SK-MEL-5 (cell line): ENCODE results near the gene INAFM1. TPM values are rescaled to one million over a fixed set of nuclear protein-coding genes. Genes with fewer than 3 reads are reported as not detected.
A peak's percentile ranks its signal among the peaks of the same experiment; 100 is the strongest.
"Not testable (repeated sequence)": the region's sequence is repeated elsewhere in the genome, so short reads cannot be mapped to it uniquely, and the experiment has no call there.

ENCODE experiments used
- DNase-seq: peaks from one replicate; pipeline ENCODE4 v3.0.0-alpha.2; 2016; ENCODE audit warnings: low read depth, low spot score
- in situ Hi-C: cut with HindIII; loops from 2 replicates; pipeline ENCODE4 v1.10.0; 2016; ENCODE audit warnings: low sequenced_read_pairs, high pct_unique_total_duplicates, low pct_unique_long_range_greater_than_20kb
- total RNA-seq: library from RNA; depleted of rRNA; stranded (reverse); fragments of >200 nt; shearing (Covaris generic); gene quantifications from 2 replicates; pipeline ENCODE4 v1.2.3, GENCODE V29; 2014

INAFM1 gene
- total RNA-seq, 1 experiment from 2014 or later = 0.69 TPM

- DNase-seq = peak; percentile 47
- in situ Hi-C loops = no loop called here
These were observed 34.9 kb upstream of the INAFM1 start for GRCh38 chr19:47239610-47240296.

GRCh38 chr19:47240556-47240955 lies 34.1 kb upstream of the INAFM1 start:
- in situ Hi-C loops = no loop called here
- no peak for DNase-seq

- in situ Hi-C loops = no loop called here
- DNase-seq = peak; percentile 52
These were observed 33.4 kb upstream of the INAFM1 start for GRCh38 chr19:47240996-47241918.

GRCh38 chr19:47241919-47242577 lies 32.6 kb upstream of the INAFM1 start:
- in situ Hi-C loops = no loop called here
- DNase-seq = no peak

GRCh38 chr19:47243364-47243775 lies 31.3 kb upstream of the INAFM1 start:
- in situ Hi-C loops = no loop called here
- DNase-seq = no peak

GRCh38 chr19:47243776-47244547 lies 30.7 kb upstream of the INAFM1 start:
- in situ Hi-C loops = no loop called here
- DNase-seq = peak; percentile 92

- in situ Hi-C loops = no loop called here
- DNase-seq = peak; percentile 74
These were observed 27.2 kb upstream of the INAFM1 start for GRCh38 chr19:47247308-47247990.

- DNase-seq, in situ Hi-C loops: not testable (repeated sequence)
These were observed 21.7 kb upstream of the INAFM1 start for GRCh38 chr19:47253016-47253415.

GRCh38 chr19:47253467-47253881 lies 21.2 kb upstream of the INAFM1 start:
- DNase-seq = no peak
- in situ Hi-C loops = no loop called here

- DNase-seq = no peak
- in situ Hi-C loops = no loop called here
These were observed 20.7 kb upstream of the INAFM1 start for GRCh38 chr19:47253970-47254369.

GRCh38 chr19:47255879-47256692 lies 18.6 kb upstream of the INAFM1 start, which contains the start of gene CCDC9:
Gene CCDC9 (plus strand): TSS chr19:47256525. CDS start chr19:47258401, 1,876 bp downstream.
- in situ Hi-C loops = no loop called here

GRCh38 chr19:47256693-47257410 lies 17.8 kb upstream of the INAFM1 start:
- in situ Hi-C loops = no loop called here
- DNase-seq = peak; percentile 97

More at GRCh38 chr19:47255879-47256692, 18.6 kb upstream of the INAFM1 start, which contains the start of gene CCDC9:
- peak; percentile 94 for DNase-seq

GRCh38 chr19:47257411-47258169 lies 17.1 kb upstream of the INAFM1 start:
- DNase-seq = no peak
- in situ Hi-C loops = no loop called here

GRCh38 chr19:47258434-47258833 lies 16.3 kb upstream of the INAFM1 start:
- DNase-seq = no peak
- in situ Hi-C loops = no loop called here
